Fibroblast of pulmonary artery (primary cell): ENCODE results near the gene ARHGEF10L.

Experiments used
- DNase-seq: peaks from one replicate; pipeline ENCODE4 v3.0.0-alpha.2; 2010; ENCODE audit warnings: low read depth
- H3K4me3 ChIP-seq: replicated peaks from 2 replicates; pipeline ENCODE4 v1.5.1; 2011; ENCODE audit warnings: low read depth, mild to moderate bottlenecking, control low read depth, low read length, moderate library complexity
- TF ChIP-seq, protein P1 (sequence below): IDR thresholded peaks from 2 replicates; pipeline ENCODE4 v1.5.1; 2011; ENCODE audit warnings: mild to moderate bottlenecking, control low read depth, low read length, inconsistent platforms; ENCODE audit errors: missing control alignments

Gene ARHGEF10L

DNA sequence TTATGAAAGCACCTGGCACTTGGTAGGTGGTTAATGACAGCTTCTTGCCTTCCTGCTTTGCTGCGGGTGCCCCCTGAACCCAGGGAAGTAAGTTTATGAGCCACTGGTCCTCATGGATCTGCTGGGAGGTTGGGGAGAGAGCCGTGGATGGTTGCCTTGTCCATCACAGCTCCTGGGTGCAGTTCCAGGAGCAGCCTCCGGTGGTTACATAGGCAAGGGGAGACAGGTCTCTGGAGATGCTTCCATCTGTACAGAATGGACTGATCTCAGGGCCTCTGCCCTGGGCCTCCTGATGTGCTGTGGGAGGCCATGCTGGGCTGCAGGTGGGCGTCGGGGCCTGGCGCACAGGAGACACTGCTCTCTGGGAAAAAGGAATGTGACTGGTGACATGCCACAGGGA is 31.6 kb upstream of the ARHGEF10L start:
- no peak overlapping the region for H3K4me3 ChIP-seq
- DNase-seq = no peak
- TF ChIP-seq, protein P1, sequence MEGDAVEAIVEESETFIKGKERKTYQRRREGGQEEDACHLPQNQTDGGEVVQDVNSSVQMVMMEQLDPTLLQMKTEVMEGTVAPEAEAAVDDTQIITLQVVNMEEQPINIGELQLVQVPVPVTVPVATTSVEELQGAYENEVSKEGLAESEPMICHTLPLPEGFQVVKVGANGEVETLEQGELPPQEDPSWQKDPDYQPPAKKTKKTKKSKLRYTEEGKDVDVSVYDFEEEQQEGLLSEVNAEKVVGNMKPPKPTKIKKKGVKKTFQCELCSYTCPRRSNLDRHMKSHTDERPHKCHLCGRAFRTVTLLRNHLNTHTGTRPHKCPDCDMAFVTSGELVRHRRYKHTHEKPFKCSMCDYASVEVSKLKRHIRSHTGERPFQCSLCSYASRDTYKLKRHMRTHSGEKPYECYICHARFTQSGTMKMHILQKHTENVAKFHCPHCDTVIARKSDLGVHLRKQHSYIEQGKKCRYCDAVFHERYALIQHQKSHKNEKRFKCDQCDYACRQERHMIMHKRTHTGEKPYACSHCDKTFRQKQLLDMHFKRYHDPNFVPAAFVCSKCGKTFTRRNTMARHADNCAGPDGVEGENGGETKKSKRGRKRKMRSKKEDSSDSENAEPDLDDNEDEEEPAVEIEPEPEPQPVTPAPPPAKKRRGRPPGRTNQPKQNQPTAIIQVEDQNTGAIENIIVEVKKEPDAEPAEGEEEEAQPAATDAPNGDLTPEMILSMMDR = peak; percentile 33

DNA sequence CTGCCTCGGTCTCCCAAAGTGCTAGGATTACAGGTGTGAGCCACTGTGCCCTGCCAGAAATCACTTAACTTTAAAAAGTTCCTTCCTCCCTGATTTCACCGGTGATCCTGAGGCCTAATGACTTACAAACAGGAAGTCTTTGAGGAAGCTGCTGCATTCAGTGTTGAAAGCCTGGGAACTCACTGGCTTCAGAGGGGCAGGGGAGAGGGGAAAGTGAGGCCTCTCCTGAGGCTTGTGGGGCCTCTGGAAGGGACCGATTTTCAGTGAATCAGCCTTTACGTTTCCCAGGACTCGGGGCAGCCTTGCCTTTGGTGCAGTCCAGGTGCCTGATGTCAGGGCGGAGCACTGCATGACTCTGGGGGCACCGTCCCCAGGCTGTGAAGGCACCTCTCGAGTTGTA is 30.1 kb upstream of the ARHGEF10L start:
- no peak for DNase-seq
- H3K4me3 ChIP-seq = no peak overlapping the region
- TF ChIP-seq, protein P1 = no peak

DNA sequence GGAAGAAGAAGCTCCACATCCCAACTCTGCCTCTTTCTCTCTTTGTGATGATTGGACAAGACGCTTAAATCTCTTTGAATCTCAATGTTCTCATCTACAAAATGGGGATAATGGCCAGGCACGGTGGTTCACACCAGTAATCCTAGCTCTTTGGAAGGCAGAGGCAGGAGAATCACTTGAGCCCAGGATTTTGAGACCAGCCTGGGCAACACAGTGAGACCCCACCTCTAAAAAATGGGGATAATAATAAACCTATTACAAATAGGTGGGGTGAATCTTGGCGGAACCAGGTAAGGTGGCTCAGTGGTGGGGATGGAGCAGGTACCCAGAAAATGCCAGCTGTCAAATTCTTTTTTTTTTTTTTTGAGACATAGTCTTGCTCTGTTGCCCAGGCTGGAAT is 29.4 kb upstream of the ARHGEF10L start:
- H3K4me3 ChIP-seq = no peak overlapping the region
- TF ChIP-seq, protein P1 = no peak
- DNase-seq = no peak

DNA sequence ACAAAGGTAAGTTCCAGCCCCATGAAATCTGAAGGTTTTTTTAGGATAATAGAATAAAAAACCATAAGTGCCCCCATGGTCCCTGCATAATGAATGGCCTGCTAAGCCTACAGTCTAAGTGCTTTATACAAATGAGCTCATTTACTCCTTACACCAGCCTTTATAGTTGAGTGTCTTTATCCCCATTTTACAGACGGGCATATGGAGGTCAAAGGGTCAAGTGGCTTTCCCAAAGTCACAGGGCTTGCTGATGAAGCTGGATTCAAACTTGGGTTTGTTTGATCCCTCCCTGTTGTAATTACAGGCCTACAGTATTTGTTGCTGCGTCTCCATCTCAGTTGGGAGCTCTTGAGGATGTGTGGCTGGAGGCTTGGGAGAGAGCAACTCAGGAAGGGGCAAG is 28.3 kb upstream of the ARHGEF10L start:
- no peak overlapping the region for H3K4me3 ChIP-seq
- TF ChIP-seq, protein P1 = no peak
- DNase-seq = no peak

DNA sequence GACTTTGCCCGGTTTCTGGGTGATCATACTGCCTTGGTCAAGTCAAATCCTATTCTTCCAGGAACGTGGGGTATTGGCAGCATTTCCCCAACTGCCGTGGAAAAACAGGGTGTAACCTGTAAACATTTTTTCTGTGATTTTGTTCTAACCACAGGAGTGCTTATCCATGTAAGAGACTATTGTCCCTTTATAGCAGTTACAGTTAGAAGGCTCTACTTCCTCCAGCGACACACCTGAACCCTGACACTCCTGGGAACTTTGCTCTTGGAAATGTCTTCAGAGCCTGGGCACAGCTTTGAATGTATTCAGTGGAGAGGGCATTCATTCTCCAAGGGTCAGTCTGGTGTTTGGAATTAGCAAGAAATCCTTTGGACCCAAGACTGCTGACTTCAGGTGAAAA is 26.4 kb upstream of the ARHGEF10L start:
- H3K4me3 ChIP-seq = no peak overlapping the region

DNA sequence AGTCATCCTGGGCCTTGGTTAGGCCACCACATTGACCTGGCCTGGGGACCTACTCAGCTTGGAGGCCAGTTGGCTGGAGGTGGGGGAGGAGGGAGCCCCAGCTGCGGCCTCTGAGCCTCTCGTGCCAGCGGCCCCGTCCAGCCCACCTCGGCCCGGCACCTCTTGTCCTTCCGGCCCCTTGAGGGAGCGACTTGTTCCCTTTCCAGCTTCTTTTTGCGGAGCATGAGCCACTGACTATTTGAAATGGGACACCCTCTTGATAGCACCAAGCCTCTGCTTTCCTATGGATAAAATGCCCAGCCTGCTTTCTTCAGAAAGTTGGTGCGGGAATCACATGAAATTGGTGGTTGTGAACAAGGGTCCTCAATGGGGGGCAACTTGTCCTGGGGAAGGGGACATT is 24.7 kb upstream of the ARHGEF10L start:
- no peak for DNase-seq
- no peak overlapping the region for H3K4me3 ChIP-seq
- TF ChIP-seq, protein P1 = no peak

More for the DNA sequence above, 26.4 kb upstream of the ARHGEF10L start:
- TF ChIP-seq, protein P1 = no peak
- no peak for DNase-seq

DNA sequence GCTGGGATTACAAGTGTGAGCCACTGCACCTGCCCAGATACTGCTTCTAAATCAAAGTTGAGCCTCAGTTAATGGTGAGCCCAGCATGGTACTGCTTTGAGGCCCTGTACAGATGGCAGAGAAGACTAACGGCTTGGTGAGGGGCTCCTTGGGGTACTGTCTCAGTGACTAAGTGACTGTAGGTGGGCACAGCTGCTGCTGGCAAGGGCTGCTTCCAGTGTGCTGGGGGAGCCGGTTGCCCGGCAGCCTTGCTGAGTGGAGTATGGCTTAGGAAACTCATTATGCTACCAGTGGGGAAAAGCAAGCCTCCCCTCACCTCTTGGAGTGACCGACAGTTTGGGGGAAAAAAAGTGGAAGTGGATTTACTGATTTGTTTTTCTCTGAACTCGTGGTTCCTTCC is 23.6 kb upstream of the ARHGEF10L start:
- no peak for DNase-seq
- TF ChIP-seq, protein P1 = no peak
- no peak overlapping the region for H3K4me3 ChIP-seq
